ENCODE results near the gene OTOG.

Gene OTOG

GRCh38 chr11:17637901-17638300 is 90.8 kb downstream of the OTOG start:
- no peak for DNase-seq

- DNase-seq, result no peak
Measured at GRCh38 chr11:17638311-17638710, 91.3 kb downstream of the OTOG start.

- DNase-seq, result no peak
Measured at GRCh38 chr11:17639091-17639490, 92.0 kb downstream of the OTOG start.

GRCh38 chr11:17639781-17640180 is 92.7 kb downstream of the OTOG start:
- no peak for DNase-seq

- DNase-seq, result no peak
Measured at GRCh38 chr11:17640493-17641164, 93.6 kb downstream of the OTOG start.

- DNase-seq, result no peak
Measured at GRCh38 chr11:17641792-17642350, 94.8 kb downstream of the OTOG start.

- DNase-seq, result no peak
Measured at GRCh38 chr11:17642370-17642769, 95.3 kb downstream of the OTOG start.

GRCh38 chr11:17642980-17643379 is 95.9 kb downstream of the OTOG start:
- DNase-seq, result no peak

GRCh38 chr11:17643506-17644405 is 96.7 kb downstream of the OTOG start:
- no peak for DNase-seq

GRCh38 chr11:17645190-17645970 is 98.3 kb downstream of the OTOG start:
- DNase-seq, result no peak

GRCh38 chr11:17646451-17647145 is 99.5 kb downstream of the OTOG start:
- no peak for DNase-seq

- no peak for DNase-seq
Measured at GRCh38 chr11:17648528-17648927, 101.5 kb downstream of the OTOG start.

- DNase-seq, result no peak
Measured at GRCh38 chr11:17649261-17649660, 102.2 kb downstream of the OTOG start.

GRCh38 chr11:17649696-17650095 is 102.6 kb downstream of the OTOG start:
- DNase-seq, result no peak

GRCh38 chr11:17650127-17650911 is 103.3 kb downstream of the OTOG start:
- no peak for DNase-seq

GRCh38 chr11:17651061-17651460 is 104.0 kb downstream of the OTOG start:
- DNase-seq, result no peak

GRCh38 chr11:17651681-17652080 is 104.6 kb downstream of the OTOG start:
- DNase-seq, result no peak

- no peak for DNase-seq
Measured at GRCh38 chr11:17652556-17652955, 105.5 kb downstream of the OTOG start.

- no peak for DNase-seq
Measured at GRCh38 chr11:17653611-17654010, 106.6 kb downstream of the OTOG start.

GRCh38 chr11:17655682-17656081 is 108.6 kb downstream of the OTOG start:
- no peak for DNase-seq

GRCh38 chr11:17658211-17658610 is 111.2 kb downstream of the OTOG start:
- DNase-seq, result no peak

- DNase-seq, result no peak
Measured at GRCh38 chr11:17668166-17668565, 121.1 kb downstream of the OTOG start.

Measured in hematopoietic multipotent progenitor cell treated with erythropoietin and hydrocortisone succinate and interleukin-3 and kit ligand, for 6 days (in vitro differentiated cells).